GM21447 (cell line): ENCODE measurements around the gene TRAF3IP3.
"Not testable (repeated sequence)": the region's sequence is repeated elsewhere in the genome, so short reads cannot be mapped to it uniquely, and the experiment has no call there.

ENCODE experiments used
- ATAC-seq: cut with Tn5 transposase; IDR thresholded peaks from one replicate; pipeline ENCODE4 v1.9.1; 2021; ENCODE audit not compliant: unreplicated experiment

TRAF3IP3 gene

DNA sequence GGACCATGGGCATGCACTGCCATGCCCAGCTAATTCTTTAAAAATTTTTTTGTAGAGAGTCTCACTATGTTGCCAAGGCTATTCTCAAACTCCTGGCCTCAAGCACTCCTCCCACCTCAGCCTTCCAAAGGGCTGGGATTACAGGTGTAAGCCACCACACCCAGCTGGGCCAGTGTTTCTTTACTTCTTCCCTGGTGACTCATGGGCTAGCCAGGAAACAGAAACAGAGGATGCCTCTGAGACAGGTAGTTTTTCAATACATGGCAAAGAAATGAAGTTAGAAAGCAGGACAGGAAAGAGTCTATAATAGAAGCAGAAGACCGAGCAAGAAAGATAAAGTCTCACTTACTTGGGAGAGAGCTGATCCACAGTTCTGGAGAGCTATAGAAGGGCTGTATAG is 36.1 kb downstream of the TRAF3IP3 start:
- no peak for ATAC-seq

DNA sequence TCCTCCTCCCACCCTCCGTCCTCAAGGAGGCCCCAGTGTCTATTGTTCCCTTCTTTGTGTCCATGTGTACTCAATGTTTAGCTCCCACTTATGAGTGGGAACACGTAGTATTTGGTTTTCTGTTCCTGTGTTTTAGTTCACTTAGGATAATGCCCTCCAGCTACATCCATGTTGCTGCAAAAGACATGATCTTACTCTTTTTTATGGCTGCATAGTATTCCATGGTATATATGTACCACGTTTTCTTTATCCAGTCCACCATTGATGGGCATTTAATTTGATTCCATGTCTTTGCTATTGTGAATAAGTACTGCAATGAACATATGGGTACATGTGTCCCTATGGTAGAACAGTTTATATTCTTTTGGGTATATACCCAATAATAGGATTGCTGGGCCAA is 37.9 kb downstream of the TRAF3IP3 start:
- ATAC-seq = not testable (repeated sequence)

DNA sequence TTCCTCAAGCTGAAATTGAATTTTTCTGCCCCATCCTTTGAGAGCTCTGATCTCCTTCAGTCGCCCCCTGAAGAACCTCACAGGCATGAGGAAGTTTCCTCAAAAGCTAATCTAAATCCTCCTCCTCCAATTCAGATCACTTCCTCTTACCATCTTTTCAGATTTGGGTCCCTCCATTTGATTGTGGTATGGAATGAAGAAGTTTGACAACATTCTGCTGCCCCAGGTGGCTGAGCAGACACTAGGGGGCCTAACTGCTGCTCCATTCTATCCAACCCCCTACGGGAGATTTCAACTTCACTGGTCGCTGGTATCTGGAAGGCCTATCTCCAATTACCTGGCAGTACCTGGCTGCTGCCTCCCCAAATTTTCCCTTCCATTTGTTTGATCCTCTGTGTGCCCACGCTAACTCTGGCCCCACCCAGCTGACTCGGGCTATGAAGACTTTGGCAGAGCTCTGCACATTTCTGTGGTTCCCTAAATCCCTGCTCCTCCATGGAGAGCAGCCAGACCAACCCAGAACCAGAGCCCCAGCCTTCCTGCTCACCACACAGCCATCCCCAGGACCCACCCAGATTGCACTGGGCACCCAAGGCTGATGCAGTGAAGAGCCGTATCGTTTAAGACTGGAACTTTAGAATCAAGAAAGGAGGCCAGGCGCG is 42.3 kb downstream of the TRAF3IP3 start:
- ATAC-seq = no peak

DNA sequence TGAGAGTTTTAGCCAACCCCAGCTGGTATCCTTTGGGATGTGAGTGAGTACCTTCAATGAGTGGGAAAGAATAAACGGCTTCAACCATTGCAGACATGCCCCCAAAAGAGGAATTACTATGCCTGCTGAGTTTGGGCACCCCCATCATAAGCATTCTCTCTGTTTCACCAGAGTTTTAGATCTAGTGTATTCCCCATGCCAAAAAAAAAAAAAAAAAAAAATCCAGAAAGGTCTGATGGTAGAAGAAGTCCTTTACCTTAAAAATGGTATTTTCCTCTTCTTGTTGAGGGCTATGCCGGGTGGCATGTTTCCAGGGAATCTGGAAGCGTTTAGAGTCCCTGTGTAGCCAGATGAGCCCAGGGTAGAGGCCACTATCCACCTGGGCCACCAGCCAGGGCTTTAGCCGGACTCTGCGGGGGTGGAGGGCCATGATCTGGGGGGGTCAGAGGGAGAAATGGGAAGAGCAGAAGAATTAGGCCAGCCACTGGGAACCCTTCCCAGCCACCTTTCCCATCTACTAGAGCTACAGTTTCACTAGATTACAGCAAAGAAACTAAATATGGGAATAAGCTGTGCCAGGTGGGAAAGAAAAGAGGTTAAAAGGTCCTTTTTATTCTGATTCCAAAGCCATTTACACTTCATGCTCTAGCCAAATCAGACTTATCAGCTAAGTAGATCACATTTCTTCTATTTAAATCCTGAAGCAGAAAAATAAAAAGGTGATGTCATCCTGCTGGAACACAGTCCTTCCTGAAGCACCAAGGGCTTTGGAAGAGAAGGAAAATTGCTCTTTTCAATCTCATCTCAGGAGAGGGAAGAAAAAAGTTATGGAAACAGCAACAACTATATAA is 45.4 kb downstream of the TRAF3IP3 start:
- no peak for ATAC-seq

DNA sequence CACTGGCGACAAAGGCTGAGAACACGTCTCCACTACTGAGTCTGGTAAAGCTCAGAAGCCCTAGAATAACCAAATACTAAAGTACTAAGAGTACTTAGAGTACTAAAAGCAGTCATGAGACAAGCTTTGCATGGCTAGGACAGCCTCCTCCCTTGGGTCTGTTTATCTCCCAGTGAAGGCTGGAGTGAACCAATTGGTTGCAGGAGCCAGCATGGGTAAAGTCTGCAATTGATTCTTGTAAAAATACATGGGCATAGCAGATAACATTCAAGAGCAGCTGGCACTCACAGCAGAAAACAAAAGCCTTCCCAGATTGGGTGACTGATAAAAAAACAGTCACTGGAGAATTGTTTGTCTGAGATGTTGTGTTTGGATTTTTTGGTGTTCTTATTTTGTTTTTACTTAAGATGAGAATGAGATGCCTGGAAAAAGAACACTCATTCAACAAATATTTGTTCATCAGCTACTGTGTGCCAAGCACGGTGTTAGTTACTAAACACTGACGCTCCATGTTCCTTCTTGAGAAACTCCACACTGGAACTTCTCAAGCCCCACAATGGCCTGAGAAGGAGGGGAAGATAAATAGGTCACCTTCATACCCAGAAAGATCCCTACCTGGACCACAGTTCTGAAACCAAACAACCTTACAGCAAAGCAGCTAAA is 46.4 kb downstream of the TRAF3IP3 start:
- ATAC-seq = no peak

DNA sequence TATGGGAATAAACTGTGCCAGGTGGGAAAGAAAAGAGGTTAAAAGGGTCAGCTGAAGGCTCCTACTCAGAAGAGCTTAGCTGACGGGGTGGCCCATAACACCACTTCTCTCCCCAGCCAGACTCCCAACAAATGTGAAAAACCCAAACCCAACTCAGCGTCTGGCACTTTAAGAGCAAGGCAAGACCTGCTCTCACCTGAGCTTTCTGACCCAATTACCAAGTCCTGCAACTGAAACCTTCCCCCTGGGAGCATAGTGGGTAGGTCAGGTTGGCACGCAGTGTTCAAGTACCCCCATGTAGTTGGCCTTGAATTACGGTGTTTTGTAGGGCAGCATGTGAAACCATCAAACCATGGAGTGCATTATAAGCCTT is 46.9 kb downstream of the TRAF3IP3 start:
- ATAC-seq = no peak

DNA sequence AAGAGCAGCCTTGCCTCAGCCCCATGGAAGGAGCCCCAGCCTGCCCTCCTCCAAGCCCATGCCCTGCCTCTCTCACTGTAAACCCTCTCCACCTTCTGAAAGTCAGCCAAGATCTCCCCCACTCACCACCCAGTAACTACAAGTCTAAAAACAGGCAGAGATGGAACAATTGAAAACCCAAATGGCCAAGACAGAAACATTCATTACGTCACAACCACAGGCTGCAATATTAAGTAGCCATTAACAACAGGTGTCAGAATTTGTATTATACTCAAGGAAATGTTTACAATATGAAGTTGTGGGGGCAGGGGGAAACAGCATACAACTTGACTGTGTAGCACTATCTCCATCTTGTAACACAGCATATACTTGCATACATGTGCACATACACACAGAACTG is 47.7 kb downstream of the TRAF3IP3 start:
- ATAC-seq = no peak

GRCh38 chr1:209805341-209805781 is 49.5 kb downstream of the TRAF3IP3 start:
- no peak for ATAC-seq

GRCh38 chr1:209805875-209806760 is 50.3 kb downstream of the TRAF3IP3 start, which contains the start of gene IRF6:
Gene IRF6, minus strand, starts transcription at chr1:209806142. Its CDS starts 4,729 bp downstream, at chr1:209801413.
- ATAC-seq = peak; percentile 95

GRCh38 chr1:209807509-209807908 is 51.7 kb downstream of the TRAF3IP3 start:
- no peak for ATAC-seq

DNA sequence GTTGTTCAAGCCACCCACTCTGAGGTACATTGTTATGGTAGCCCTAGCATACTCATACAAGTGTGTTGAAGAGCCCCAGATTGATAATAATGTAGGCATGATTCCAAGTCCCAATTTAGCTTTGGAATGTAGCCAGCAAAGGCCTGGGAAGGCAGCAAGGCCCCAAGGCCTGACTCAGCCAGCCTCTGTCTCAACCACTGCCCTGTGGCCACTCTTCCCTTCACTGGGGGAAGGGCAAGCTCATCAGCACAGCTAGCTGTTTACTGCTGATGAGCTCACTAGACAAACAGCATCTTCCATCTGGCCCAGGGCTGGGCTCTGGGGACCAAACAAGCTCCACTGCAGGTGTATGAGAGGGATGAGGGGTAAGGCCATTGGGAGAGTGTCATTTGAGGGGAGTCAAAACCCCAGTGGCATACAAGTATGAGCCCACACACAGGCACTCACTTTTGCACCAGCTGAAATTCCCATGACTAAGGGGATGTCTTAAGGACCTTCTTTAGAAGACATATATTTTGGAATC is 52.3 kb downstream of the TRAF3IP3 start:
- no peak for ATAC-seq

DNA sequence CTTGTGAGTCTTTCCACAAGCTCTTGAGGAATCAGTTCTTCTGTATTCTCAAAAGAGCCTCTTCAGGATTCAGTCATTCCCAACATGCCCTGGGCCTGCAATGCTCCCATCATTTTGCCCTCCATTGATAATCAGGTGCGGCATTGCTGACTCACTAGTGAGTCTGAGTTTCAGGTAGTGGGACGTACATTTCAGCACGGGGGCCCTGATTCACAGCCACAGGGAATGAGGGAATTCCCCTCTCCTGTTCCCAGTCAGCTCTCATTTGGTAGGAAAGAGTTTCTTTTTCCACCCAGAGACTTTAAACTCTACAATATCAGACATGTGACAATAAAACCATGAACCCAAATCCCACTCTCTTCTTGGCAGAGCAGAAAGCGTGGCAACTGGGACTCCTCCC is 53.8 kb downstream of the TRAF3IP3 start:
- no peak for ATAC-seq

GRCh38 chr1:209810783-209811182 is 54.9 kb downstream of the TRAF3IP3 start:
- no peak for ATAC-seq

DNA sequence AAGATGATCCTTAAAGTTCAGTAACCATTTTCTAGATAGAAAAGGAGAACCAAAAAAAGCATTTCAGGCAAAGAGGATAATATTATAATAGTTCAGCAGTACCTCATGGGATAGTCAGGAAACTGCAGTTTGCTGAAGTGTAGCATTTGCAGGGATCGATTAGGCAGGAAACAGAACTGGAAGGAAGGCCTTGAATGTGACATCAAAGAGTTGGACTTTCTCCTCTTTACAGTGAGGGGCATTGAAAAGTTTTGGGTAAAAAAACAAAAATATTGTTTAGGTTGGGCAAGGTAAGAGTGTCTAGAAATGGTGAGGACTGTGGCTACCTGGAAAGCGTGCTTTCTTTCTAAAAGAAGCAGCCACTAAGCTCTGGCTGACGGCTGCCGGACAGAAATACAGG is 58.0 kb downstream of the TRAF3IP3 start:
- no peak for ATAC-seq

GRCh38 chr1:209815490-209815889 is 59.6 kb downstream of the TRAF3IP3 start:
- no peak for ATAC-seq

GRCh38 chr1:209815931-209816341 is 60.1 kb downstream of the TRAF3IP3 start:
- no peak for ATAC-seq

DNA sequence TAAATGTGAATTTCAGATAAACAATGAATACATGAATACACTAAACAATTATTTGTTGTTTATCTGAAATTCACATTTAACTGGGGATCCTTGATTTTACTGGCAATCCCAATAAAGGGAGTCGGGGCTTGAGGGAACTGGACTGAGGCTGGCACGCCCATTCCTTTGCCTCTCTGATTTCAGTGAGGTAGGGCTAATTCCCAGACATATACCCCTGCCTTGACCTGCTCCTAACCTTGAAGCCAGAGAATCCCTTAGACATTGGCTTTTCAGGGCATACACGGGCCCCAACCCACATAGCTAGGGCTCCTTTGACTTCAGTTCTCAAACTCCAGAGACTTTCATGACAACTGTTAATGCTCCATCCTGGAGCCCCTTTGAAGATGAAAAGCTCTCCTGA is 61.1 kb downstream of the TRAF3IP3 start:
- ATAC-seq = no peak

DNA sequence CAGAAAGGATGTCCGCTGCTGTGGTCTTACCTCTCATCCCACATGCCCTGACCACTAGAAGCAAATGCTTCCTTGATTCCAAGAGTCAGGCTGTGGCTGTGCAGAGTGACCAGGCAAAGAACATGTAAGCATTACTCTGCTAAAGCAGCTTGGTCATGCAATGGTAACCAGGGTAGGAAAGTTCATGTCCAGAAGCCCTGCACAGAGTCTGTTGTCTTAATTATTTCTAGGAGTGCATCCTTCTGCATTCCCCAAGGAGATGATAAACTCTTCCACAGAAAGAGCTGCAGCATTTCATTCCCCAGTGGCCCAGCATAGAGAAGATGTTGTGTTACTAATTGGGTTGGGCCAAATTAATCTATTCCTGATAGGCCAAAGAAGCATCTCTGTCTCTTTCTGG is 61.8 kb downstream of the TRAF3IP3 start:
- ATAC-seq = no peak

DNA sequence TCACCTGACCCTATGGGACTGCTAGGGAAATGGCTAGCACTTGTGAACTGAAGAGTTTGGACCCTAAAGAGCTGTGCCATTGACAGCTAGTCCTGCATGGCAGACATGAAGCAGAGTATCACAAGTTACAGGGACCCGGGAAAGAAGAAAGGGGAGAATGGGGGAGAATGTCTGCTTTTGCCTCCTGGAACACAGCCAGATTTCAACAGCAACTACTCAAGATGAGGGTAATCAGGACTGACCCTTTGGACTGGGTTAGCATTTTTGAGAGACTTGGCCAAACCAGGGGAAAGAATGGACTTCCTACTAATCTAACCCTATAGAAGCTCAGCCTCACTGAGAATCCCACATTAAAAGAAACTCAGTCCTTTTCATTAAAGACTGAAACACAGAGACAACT is 63.2 kb downstream of the TRAF3IP3 start:
- ATAC-seq = no peak

- no peak for ATAC-seq
These were observed 65.1 kb downstream of the TRAF3IP3 start for GRCh38 chr1:209820986-209821385.

GRCh38 chr1:209822706-209823105 is 66.9 kb downstream of the TRAF3IP3 start:
- no peak for ATAC-seq
